Esophagus (tissue), 2 donors: ENCODE measurements around the gene TBCA. TPM values are rescaled to one million over a fixed set of nuclear protein-coding genes. Genes with fewer than 3 reads are reported as not detected.
"Not testable (repeated sequence)": the region's sequence is repeated elsewhere in the genome, so short reads cannot be mapped to it uniquely, and the experiment has no call there.

Experiments used
- H3K27ac ChIP-seq, 2 donors: one replicate each; pipeline ENCODE4 v1.5.1; 2013; ENCODE audit warnings: low read depth in 2 of 2, mild to moderate bottlenecking in 2 of 2, inconsistent platforms in 1 of 2, low read length in 1 of 2, moderate library complexity in 1 of 2
- H3K27me3 ChIP-seq, 2 donors: one replicate each; pipeline ENCODE4 v1.6.1; 2013; ENCODE audit warnings: low read length in 2 of 2, control low read depth in 1 of 2, mild to moderate bottlenecking in 1 of 2; ENCODE audit not compliant: insufficient read depth in 2 of 2, control insufficient read depth in 1 of 2
- H3K36me3 ChIP-seq, 2 donors: one replicate each; pipeline ENCODE4 v1.6.1; 2013; ENCODE audit warnings: low read length in 1 of 2; ENCODE audit not compliant: control insufficient read depth in 2 of 2, insufficient read depth in 2 of 2
- H3K4me1 ChIP-seq, 2 donors: one replicate each; pipeline ENCODE4 v1.6.1; 2013; ENCODE audit warnings: low read length in 1 of 2; ENCODE audit not compliant: control insufficient read depth in 2 of 2, insufficient read depth in 2 of 2
- H3K4me3 ChIP-seq, 2 donors: one replicate each; pipeline ENCODE4 v1.5.1; 2013; ENCODE audit warnings: low read length in 2 of 2, mild to moderate bottlenecking in 2 of 2, low read depth in 1 of 2, moderate library complexity in 1 of 2
- H3K9me3 ChIP-seq, 2 donors: one replicate each; pipeline ENCODE4 v1.6.1; 2013; ENCODE audit warnings: mild to moderate bottlenecking in 2 of 2, low read depth in 1 of 2, low read length in 1 of 2, moderate library complexity in 1 of 2; ENCODE audit not compliant: control insufficient read depth in 2 of 2, insufficient read depth in 1 of 2
- WGBS, 2 donors: extraction: QIAGEN DNeasy Blood & Tissue Kit; methylation state at CpG; one replicate each; pipeline ENCODE4 v1.1.7; 2013; 5-methylcytosine and 5-hydroxymethylcytosine counted together
- polyA plus RNA-seq, 2 donors: library from polyadenylated mRNA; stranded (reverse); fragments of 200-250 nt; gene quantifications; one replicate each; pipeline ENCODE4 v1.2.3, GENCODE V29; 2013
- donor health status: healthy with polysubstance abuse.
- donor health status: Bipolar disorder and iron deficiency.

TBCA gene
- polyA plus RNA-seq, 2 donors = 174 to 176 TPM

GRCh38 chr5:77751328-77752023 lies 24.7 kb downstream of the TBCA start:
- 74 to 81% methylated on average over 9 of the region's 9 CpGs for WGBS, 2 donors
- H3K27me3 ChIP-seq = no peaks in the 10 kb centered on the region

DNA sequence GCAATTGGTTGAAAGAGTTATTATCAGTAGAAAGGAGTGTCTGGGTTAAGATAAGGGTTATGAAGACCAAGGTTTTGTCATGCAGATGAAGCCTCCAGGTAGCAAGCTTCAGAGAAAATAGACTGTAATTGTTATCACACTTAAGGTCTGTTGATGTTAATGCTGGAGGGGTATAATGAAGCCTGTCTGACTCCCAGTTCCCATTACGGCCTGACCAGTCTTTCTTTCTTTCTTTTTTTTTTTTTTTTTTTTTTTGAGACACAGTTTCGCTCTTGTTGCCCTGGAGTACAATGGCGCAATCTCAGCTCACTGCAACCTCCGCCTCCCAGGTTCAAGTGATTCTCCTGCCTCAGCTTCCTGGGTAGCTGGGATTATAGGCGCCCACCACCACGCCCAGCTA lies 25.2 kb downstream of the TBCA start:
- not testable (repeated sequence) for H3K27me3 ChIP-seq, H3K27ac ChIP-seq, H3K4me1 ChIP-seq, H3K4me3 ChIP-seq, H3K9me3 ChIP-seq, H3K36me3 ChIP-seq
- 83 to 92% methylated on average over 6 of the region's 6 CpGs for WGBS, 2 donors

More at GRCh38 chr5:77751328-77752023, 24.7 kb downstream of the TBCA start:
- H3K4me1 ChIP-seq = no peaks in the 10 kb centered on the region
- no peak overlapping the region for H3K27ac ChIP-seq
- no peaks in the 10 kb centered on the region for H3K36me3 ChIP-seq
- H3K4me3 ChIP-seq = no peak overlapping the region
- H3K9me3 ChIP-seq = no peaks in the 10 kb centered on the region

DNA sequence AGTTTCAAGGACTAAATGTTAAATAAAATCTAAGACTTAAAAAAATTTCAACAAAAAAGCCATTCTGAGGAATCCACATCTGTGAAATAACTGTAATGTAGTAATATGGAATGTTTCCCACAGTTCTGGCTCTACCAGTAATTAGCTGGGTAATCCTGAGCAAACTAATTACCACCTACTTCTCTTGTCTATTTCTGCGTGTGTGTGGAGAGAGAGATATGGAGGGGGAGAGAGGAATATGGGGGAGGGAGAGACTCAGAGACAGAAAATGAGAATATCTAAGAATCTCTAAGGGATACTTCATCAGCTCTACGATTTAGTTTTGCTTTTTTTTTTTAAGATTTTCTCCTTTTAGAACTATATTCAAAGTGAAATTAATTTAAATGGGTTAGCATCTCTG lies 28.0 kb downstream of the TBCA start:
- Histone ChIP-seq H3K36me3 (no peaks in the 10 kb centered on the region), H3K4me1 (no peaks in the 10 kb centered on the region), H3K4me3 (no peak overlapping the region), H3K9me3 (no peaks in the 10 kb centered on the region), H3K27me3 (no peaks in the 10 kb centered on the region), H3K27ac (no peak overlapping the region)
- 49 to 67% methylated on average over 2 of the region's 2 CpGs for WGBS, 2 donors

GRCh38 chr5:77744116-77744515 lies 32.0 kb downstream of the TBCA start:
- Histone ChIP-seq H3K9me3 (no peaks in the 10 kb centered on the region), H3K4me3 (no peak overlapping the region), H3K27ac (no peak overlapping the region), H3K27me3 (no peaks in the 10 kb centered on the region), H3K4me1 (no peaks in the 10 kb centered on the region), H3K36me3 (no peaks in the 10 kb centered on the region)
- 47 to 69% methylated on average over 2 of the region's 2 CpGs for WGBS, 2 donors

GRCh38 chr5:77743181-77743580 lies 33.0 kb downstream of the TBCA start:
- Histone ChIP-seq H3K27me3 (no peaks in the 10 kb centered on the region), H3K4me3 (no peak overlapping the region), H3K4me1 (no peaks in the 10 kb centered on the region), H3K36me3 (no peaks in the 10 kb centered on the region), H3K27ac (no peak overlapping the region), H3K9me3 (no peaks in the 10 kb centered on the region)
- WGBS, 2 donors = 81 to 84% methylated on average over 3 of the region's 3 CpGs

GRCh38 chr5:77741608-77742007 lies 34.5 kb downstream of the TBCA start:
- 89 to 96% methylated on average over 3 of the region's 3 CpGs for whole genome bisulfite sequencing, 2 donors
- Histone ChIP-seq H3K27me3 (no peaks in the 10 kb centered on the region), H3K4me1 (no peaks in the 10 kb centered on the region), H3K27ac (no peak overlapping the region), H3K4me3 (no peak overlapping the region), H3K36me3 (no peaks in the 10 kb centered on the region), H3K9me3 (no peaks in the 10 kb centered on the region)

- Histone ChIP-seq H3K27me3 (no peaks in the 10 kb centered on the region), H3K36me3 (no peaks in the 10 kb centered on the region), H3K27ac (no peak overlapping the region), H3K9me3 (no peaks in the 10 kb centered on the region), H3K4me3 (no peak overlapping the region), H3K4me1 (no peaks in the 10 kb centered on the region)
- WGBS, 2 donors = 82 to 92% methylated on average over 2 of the region's 2 CpGs
Measured at GRCh38 chr5:77734885-77735284, 41.3 kb downstream of the TBCA start.

DNA sequence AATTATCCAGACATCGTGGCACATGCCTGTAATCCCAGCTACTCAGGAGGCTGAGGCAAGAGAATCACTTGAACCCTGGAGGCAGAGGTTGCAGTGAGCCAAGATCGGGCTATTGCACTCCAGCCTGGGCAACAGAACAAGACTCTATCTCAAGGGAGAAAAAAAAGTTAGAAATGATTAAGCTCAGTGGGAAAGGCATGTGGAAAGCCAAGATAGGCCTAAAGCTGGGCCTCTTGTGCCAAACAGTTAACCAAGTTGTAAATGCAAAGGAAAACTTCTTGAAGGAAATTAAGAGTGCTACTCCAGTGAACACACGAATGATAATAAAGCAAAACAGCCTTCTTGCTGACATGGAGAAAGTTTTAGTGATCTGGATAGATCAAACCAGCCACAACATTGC lies 43.0 kb downstream of the TBCA start:
- H3K4me3 ChIP-seq = no peak overlapping the region
- no peaks in the 10 kb centered on the region for H3K36me3 ChIP-seq
- no peak overlapping the region for H3K27ac ChIP-seq
- no peaks in the 10 kb centered on the region for H3K9me3 ChIP-seq
- no peaks in the 10 kb centered on the region for H3K4me1 ChIP-seq
- no peaks in the 10 kb centered on the region for H3K27me3 ChIP-seq
- 77 to 92% methylated on average over 3 of the region's 3 CpGs for WGBS, 2 donors

DNA sequence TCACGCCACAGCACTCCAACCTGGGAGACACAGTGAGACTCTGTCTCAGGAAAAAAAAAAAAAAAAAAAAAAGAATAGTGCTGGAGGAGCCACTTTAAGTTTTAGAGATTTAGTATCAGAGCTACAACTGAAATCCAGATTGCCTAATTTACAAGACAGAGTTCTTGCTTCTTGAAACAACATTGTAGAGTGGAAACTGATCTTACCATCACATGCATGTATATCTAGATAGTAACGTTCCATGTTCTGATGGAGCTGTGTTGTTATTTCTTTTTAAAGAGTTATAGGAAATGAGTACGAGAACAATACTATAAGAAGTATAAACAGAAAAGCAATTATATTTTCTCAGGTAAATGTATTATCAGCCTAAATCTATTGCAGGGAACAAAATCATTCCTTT lies 48.9 kb downstream of the TBCA start:
- Histone ChIP-seq H3K4me1 (no peaks in the 10 kb centered on the region), H3K9me3 (no peaks in the 10 kb centered on the region), H3K36me3 (no peaks in the 10 kb centered on the region), H3K27ac (no peak overlapping the region), H3K4me3 (no peak overlapping the region), H3K27me3 (no peaks in the 10 kb centered on the region)
- 83 to 91% methylated on average over 3 of the region's 3 CpGs for WGBS, 2 donors

DNA sequence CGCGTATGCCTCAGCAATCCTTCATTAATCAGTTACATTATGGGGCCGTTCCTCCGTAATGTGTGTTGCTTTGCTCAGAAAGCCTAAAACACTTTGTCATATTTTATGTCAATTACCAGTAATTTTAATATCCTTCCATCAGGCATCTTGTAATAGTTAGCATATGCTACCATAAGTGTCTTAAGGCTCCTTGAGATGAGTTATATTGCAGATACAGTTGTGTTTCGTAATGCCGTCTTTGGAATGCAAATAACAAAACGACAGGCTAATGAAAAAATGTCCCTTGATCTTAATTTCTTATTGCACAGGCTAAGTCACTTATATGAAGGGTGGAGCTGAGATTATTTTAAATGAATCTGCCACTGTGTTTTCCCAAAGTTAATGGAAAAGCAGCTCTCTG lies 50.5 kb downstream of the TBCA start:
- H3K9me3 ChIP-seq = no peaks in the 10 kb centered on the region
- H3K27me3 ChIP-seq = no peaks in the 10 kb centered on the region
- H3K4me1 ChIP-seq = no peaks in the 10 kb centered on the region
- no peak overlapping the region for H3K27ac ChIP-seq
- H3K36me3 ChIP-seq = no peaks in the 10 kb centered on the region
- WGBS, 2 donors = 91 to 93% methylated on average over 7 of the region's 7 CpGs
- no peak overlapping the region for H3K4me3 ChIP-seq
